ENCODE results near the gene OLIG2.

OLIG2 gene

GRCh38 chr21:33020558-33021100 lies 5.1 kb upstream of the OLIG2 start:
- no peak for DNase-seq

GRCh38 chr21:33021150-33021549 lies 4.6 kb upstream of the OLIG2 start:
- DNase-seq: no peak

- no peak for DNase-seq
Measured at GRCh38 chr21:33021667-33022066, 4.1 kb upstream of the OLIG2 start.

- no peak for DNase-seq
Measured at GRCh38 chr21:33022489-33022827, 3.3 kb upstream of the OLIG2 start.

GRCh38 chr21:33022828-33023573 lies 2.7 kb upstream of the OLIG2 start:
- DNase-seq: no peak

- DNase-seq: no peak
Measured at GRCh38 chr21:33023574-33024200, 2.0 kb upstream of the OLIG2 start.

- no peak for DNase-seq
Measured at GRCh38 chr21:33024201-33025103, 1.3 kb upstream of the OLIG2 start.

- DNase-seq: no peak
Measured at GRCh38 chr21:33025106-33025488, 638 bp upstream of the OLIG2 start.

GRCh38 chr21:33026443-33026858 lies 716 bp downstream of the OLIG2 start:
- no peak for DNase-seq

GRCh38 chr21:33026878-33027400 lies 1.2 kb downstream of the OLIG2 start:
- no peak for DNase-seq

GRCh38 chr21:33027401-33028286 lies 1.9 kb downstream of the OLIG2 start:
- DNase-seq: no peak

- DNase-seq: no peak
Measured at GRCh38 chr21:33028287-33028670, 2.5 kb downstream of the OLIG2 start.

GRCh38 chr21:33028773-33029384 lies 3.1 kb downstream of the OLIG2 start:
- DNase-seq: no peak

- no peak for DNase-seq
Measured at GRCh38 chr21:33029385-33029921, 3.7 kb downstream of the OLIG2 start.

GRCh38 chr21:33029975-33030461 lies 4.3 kb downstream of the OLIG2 start:
- no peak for DNase-seq

- DNase-seq: no peak
Measured at GRCh38 chr21:33030633-33031032, 4.9 kb downstream of the OLIG2 start.

GRCh38 chr21:33031152-33031911 lies 5.6 kb downstream of the OLIG2 start:
- no peak for DNase-seq

- no peak for DNase-seq
Measured at GRCh38 chr21:33032434-33033047, 6.8 kb downstream of the OLIG2 start.

GRCh38 chr21:33033094-33033951 lies 7.6 kb downstream of the OLIG2 start:
- DNase-seq: no peak

All from activated CD4-positive, alpha-beta T cell treated with anti-CD3 and anti-CD28 coated beads, Interleukin-2, amount 50 U/mL, for 4 hours (primary cell).